ENCODE measurements around the gene APBA2.

DNA sequence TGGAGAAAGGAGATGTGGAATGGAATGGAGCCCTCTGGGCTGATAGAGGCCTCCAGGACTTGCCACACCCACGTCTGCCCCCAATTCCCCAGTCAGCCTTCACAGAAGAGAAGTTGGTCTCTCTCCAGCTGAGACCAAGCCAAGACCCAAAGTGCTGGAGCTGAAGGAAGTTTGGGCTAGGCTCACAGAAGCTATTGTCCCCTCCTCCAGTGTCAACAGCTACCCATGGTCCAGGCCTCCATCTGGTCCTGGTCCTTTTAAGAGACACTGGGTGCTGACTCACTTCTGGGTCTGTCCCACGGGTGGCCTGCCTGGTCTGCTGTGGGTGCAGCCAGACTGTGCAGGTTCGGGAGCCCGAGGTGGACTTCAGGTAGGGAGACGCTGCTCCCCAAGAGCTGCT is 179.8 kb downstream of the APBA2 start:
- no peak for TF ChIP-seq POLR2AphosphoS5 (IDR thresholded peaks at IDR 0.05)
- TF ChIP-seq, protein P1, sequence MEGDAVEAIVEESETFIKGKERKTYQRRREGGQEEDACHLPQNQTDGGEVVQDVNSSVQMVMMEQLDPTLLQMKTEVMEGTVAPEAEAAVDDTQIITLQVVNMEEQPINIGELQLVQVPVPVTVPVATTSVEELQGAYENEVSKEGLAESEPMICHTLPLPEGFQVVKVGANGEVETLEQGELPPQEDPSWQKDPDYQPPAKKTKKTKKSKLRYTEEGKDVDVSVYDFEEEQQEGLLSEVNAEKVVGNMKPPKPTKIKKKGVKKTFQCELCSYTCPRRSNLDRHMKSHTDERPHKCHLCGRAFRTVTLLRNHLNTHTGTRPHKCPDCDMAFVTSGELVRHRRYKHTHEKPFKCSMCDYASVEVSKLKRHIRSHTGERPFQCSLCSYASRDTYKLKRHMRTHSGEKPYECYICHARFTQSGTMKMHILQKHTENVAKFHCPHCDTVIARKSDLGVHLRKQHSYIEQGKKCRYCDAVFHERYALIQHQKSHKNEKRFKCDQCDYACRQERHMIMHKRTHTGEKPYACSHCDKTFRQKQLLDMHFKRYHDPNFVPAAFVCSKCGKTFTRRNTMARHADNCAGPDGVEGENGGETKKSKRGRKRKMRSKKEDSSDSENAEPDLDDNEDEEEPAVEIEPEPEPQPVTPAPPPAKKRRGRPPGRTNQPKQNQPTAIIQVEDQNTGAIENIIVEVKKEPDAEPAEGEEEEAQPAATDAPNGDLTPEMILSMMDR (IDR thresholded peaks at IDR 0.05): no peak
- TF ChIP-seq EP300 (IDR thresholded peaks at IDR 0.05): no peak

Measured in sigmoid colon (tissue), 4 donors.